DMS79 (cell line): ENCODE data around the gene MFN2.
A peak's percentile ranks its signal among the peaks of the same experiment; 100 is the strongest.
"Not testable (repeated sequence)": the region's sequence is repeated elsewhere in the genome, so short reads cannot be mapped to it uniquely, and the experiment has no call there.

Experiments used
- DNase-seq: peaks from one replicate; lab custom pipeline; 2025; lab: John Stamatoyannopoulos, UW

Gene MFN2

GRCh38 chr1:12022036-12022435, 41.8 kb downstream of the MFN2 start:
- no peak for DNase-seq

- no peak for DNase-seq
Observed at GRCh38 chr1:12026586-12026985, 46.3 kb downstream of the MFN2 start.

GRCh38 chr1:12028248-12028647, 48.0 kb downstream of the MFN2 start:
- DNase-seq: no peak

- no peak for DNase-seq
Observed at GRCh38 chr1:12028957-12029511, 48.8 kb downstream of the MFN2 start.

- no peak for DNase-seq
Observed at GRCh38 chr1:12029720-12030339, 49.6 kb downstream of the MFN2 start.

- DNase-seq: no peak
Observed at GRCh38 chr1:12031039-12031980, 51.1 kb downstream of the MFN2 start.

GRCh38 chr1:12032161-12032621, 51.9 kb downstream of the MFN2 start:
- DNase-seq: no peak

GRCh38 chr1:12033441-12033840, 53.2 kb downstream of the MFN2 start:
- DNase-seq: not testable (repeated sequence)

- DNase-seq: no peak
Observed at GRCh38 chr1:12034381-12034801, 54.1 kb downstream of the MFN2 start.

GRCh38 chr1:12035312-12035711, 55.1 kb downstream of the MFN2 start:
- no peak for DNase-seq

GRCh38 chr1:12037486-12038355, 57.5 kb downstream of the MFN2 start:
- no peak for DNase-seq

- no peak for DNase-seq
Observed at GRCh38 chr1:12038356-12039163, 58.3 kb downstream of the MFN2 start.

- DNase-seq: no peak
Observed at GRCh38 chr1:12039164-12039525, 58.9 kb downstream of the MFN2 start.

GRCh38 chr1:12039824-12040456, 59.7 kb downstream of the MFN2 start:
- not testable (repeated sequence) for DNase-seq

- DNase-seq: peak; percentile 98
Observed at GRCh38 chr1:12040457-12041051, 60.3 kb downstream of the MFN2 start.

GRCh38 chr1:12044187-12044877, 64.1 kb downstream of the MFN2 start:
- DNase-seq: not testable (repeated sequence)

- no peak for DNase-seq
Observed at GRCh38 chr1:12046749-12047119, 66.5 kb downstream of the MFN2 start.

- DNase-seq: no peak
Observed at GRCh38 chr1:12047120-12047876, 67.1 kb downstream of the MFN2 start.

GRCh38 chr1:12048372-12048771, 68.1 kb downstream of the MFN2 start:
- DNase-seq: no peak
